NT2/D1 (cell line): ENCODE results near the gene INTS1.
"Not testable (repeated sequence)": the region's sequence is repeated elsewhere in the genome, so short reads cannot be mapped to it uniquely, and the experiment has no call there.

ENCODE experiments used
- DNase-seq: peaks from one replicate; pipeline ENCODE4 v3.0.0-alpha.2; 2011; ENCODE audit warnings: low read depth, low spot score
- H3K27me3 ChIP-seq: 2 replicates; pipeline ENCODE4 v1.6.0; 2011; ENCODE audit warnings: mild to moderate bottlenecking; ENCODE audit not compliant: insufficient read length, insufficient read depth
- H3K36me3 ChIP-seq: 2 replicates; pipeline ENCODE4 v1.6.1; 2011; ENCODE audit warnings: mild to moderate bottlenecking, low read length, mixed read lengths; ENCODE audit not compliant: insufficient read depth, insufficient read length
- H3K4me1 ChIP-seq: 2 replicates; pipeline ENCODE4 v1.5.1; 2011; ENCODE audit not compliant: insufficient read depth, insufficient read length
- H3K4me3 ChIP-seq: 2 replicates; pipeline ENCODE4 v1.5.1; 2011; ENCODE audit warnings: low read depth; ENCODE audit not compliant: insufficient read length
- H3K9ac ChIP-seq: 2 replicates; pipeline ENCODE4 v1.6.0; 2011; ENCODE audit warnings: low read depth; ENCODE audit not compliant: insufficient read length
- H3K9me3 ChIP-seq: 2 replicates; pipeline ENCODE4 v1.5.1; 2011; ENCODE audit warnings: mild to moderate bottlenecking, low read length; ENCODE audit not compliant: insufficient read depth
- SUZ12 ChIP-seq: IDR thresholded peaks from 2 replicates; pipeline ENCODE4 v1.6.1; 2011; ENCODE audit not compliant: insufficient read length, insufficient read depth; ENCODE audit errors: extremely low read depth
- YY1 ChIP-seq: IDR thresholded peaks from 2 replicates; pipeline ENCODE4 v1.6.1; 2011; ENCODE audit not compliant: insufficient read length, insufficient read depth
- ZNF274 ChIP-seq: IDR thresholded peaks from 2 replicates; pipeline ENCODE4 v1.6.1; 2011; ENCODE audit warnings: mild to moderate bottlenecking, low read depth, low read length

The INTS1 gene

DNA sequence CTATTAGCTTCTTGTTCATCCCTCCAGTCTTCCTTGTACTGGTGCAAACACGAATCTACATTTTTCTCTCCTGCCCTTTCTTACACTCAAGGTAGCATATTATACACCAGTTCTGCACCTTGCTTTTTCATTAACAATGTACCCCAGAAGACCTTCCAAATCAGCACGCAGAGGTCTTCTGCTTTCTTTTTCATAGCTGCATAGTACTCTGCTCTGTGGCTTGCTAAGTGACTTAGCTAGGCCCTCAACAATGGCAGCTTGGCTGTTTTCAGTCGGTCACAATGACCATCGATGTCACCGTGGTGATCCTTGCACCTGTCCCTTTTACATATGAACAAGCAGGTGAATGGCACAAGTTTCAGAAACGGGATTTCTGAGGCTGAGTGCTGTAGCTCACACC lies 21.2 kb upstream of the INTS1 start:
- Histone ChIP-seq H3K9me3 (no peaks in the 10 kb centered on the region), H3K4me3 (no peak overlapping the region), H3K36me3 (no peaks in the 10 kb centered on the region), H3K27me3 (no peaks in the 10 kb centered on the region), H3K9ac (no peak overlapping the region), H3K4me1 (peaks cover 22% of the 10 kb centered on the region)
- no peak for DNase-seq
- TF ChIP-seq ZNF274, result no peak
- TF ChIP-seq YY1, result no peak
- no peak for TF ChIP-seq SUZ12

DNA sequence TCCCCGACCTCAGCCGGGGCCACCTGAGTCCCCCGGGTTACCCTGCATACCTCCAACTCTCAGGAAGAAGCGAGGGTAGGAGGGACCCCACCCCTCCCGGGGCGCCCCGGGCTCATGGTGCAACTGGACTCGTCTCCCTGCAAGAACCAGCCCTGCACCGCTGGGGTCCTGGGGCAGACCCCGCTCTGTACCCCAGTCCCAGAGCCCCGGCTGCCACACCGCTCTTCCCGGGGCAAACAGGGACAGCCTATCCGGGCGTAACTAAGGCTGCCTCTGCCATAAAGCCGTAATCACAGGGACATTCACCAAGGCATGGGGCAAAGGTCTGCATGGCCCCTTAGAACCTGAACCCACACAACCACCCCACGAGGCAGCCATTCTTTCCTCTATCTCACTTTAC lies 19.7 kb upstream of the INTS1 start:
- Histone ChIP-seq H3K27me3 (no peaks in the 10 kb centered on the region), H3K36me3 (no peaks in the 10 kb centered on the region), H3K4me1 (peaks cover 17% of the 10 kb centered on the region), H3K9ac (no peak overlapping the region), H3K4me3 (no peak overlapping the region), H3K9me3 (peaks cover 4% of the 10 kb centered on the region)
- TF ChIP-seq SUZ12 (no peak), ZNF274 (no peak), YY1 (no peak)
- no peak for DNase-seq

DNA sequence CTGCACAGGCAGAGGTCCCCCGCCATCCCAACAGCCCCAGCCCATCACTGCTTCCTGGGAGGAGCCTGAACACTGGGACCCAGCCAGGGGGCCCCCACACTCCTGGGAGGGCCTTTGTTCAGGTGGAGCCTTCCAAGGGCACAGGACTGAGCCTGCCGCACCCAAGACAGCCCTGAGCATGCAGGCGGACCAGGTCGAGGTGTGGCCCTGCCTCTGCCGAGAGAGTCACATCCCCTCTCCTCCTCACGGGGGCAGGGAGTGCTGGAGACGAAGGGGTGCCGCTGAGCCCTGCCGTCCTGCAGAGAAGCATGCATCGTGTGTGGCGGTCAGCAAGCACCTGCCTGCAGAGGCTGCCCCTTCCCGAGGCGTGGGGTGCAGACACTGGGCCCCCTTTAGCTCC lies 19.0 kb upstream of the INTS1 start:
- Histone ChIP-seq H3K9me3 (peaks cover 7% of the 10 kb centered on the region), H3K36me3 (no peaks in the 10 kb centered on the region), H3K9ac (peak overlapping the region; percentile 56), H3K27me3 (no peaks in the 10 kb centered on the region), H3K4me3 (no peak overlapping the region), H3K4me1 (peaks cover 17% of the 10 kb centered on the region)
- DNase-seq, result no peak
- TF ChIP-seq SUZ12, result no peak
- no peak for TF ChIP-seq YY1
- TF ChIP-seq ZNF274, result no peak

DNA sequence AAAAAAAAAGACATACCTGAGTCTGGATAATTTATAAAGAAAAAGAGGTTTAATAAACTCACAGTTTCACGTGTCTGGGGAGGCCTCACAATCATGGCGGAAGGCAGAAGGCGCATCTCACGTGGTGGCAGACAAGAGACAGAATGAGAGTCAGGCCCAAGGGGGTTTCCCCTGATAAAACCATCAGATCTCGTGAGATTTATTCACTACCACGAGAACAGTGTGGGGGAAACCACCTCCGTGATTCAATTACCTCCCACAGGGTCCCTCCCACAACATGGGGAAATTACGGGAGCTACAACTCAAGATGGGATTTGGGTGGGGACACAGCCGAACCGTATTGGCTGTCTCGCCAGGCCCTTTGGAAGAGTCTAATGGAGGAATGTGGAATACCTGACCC lies 17.3 kb upstream of the INTS1 start:
- no peaks in the 10 kb centered on the region for H3K27me3 ChIP-seq
- no peak overlapping the region for H3K4me3 ChIP-seq
- H3K9me3 ChIP-seq, result peaks cover 7% of the 10 kb centered on the region
- TF ChIP-seq ZNF274 (no peak), SUZ12 (no peak), YY1 (no peak)
- peaks cover 16% of the 10 kb centered on the region for H3K4me1 ChIP-seq
- H3K9ac ChIP-seq, result no peak overlapping the region
- DNase-seq, result no peak
- no peaks in the 10 kb centered on the region for H3K36me3 ChIP-seq

DNA sequence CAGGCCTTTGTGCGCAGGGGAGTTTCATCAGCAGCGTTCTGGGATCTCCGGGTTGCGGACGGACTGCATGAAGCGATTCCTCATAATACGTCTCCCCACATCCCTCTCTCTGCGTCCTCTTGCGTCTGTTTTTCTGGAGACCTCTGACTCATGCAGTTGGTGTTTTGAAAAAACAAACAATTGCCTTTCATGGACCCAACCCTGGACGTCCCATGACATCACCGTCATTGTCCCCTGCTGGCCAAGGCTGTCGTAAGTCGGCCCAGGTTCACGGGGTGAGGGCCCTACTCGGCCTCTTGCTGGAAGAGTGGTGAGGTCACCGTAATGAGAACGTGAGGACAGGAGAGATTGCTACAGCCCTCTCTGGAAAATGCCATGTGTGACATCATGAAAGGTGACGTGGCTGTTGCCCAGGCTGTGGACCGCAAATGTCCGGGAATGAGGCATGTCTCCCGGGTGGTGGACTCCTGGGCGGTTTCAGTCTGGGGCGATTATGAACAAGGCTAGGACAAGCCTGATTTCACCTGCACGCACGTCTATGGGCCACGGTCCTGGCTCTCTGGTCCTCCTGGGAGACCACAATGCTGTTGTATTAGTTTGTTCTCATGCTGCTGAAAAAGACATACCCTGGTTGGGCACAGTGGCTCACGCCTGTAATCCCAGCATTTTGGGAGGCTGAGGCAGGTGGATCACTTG lies 16.5 kb upstream of the INTS1 start:
- no peak overlapping the region for H3K9ac ChIP-seq
- no peak for DNase-seq
- no peaks in the 10 kb centered on the region for H3K27me3 ChIP-seq
- peaks cover 7% of the 10 kb centered on the region for H3K9me3 ChIP-seq
- peaks cover 18% of the 10 kb centered on the region for H3K4me1 ChIP-seq
- H3K36me3 ChIP-seq, result no peaks in the 10 kb centered on the region
- TF ChIP-seq YY1 (no peak), ZNF274 (no peak), SUZ12 (no peak)
- no peak overlapping the region for H3K4me3 ChIP-seq

DNA sequence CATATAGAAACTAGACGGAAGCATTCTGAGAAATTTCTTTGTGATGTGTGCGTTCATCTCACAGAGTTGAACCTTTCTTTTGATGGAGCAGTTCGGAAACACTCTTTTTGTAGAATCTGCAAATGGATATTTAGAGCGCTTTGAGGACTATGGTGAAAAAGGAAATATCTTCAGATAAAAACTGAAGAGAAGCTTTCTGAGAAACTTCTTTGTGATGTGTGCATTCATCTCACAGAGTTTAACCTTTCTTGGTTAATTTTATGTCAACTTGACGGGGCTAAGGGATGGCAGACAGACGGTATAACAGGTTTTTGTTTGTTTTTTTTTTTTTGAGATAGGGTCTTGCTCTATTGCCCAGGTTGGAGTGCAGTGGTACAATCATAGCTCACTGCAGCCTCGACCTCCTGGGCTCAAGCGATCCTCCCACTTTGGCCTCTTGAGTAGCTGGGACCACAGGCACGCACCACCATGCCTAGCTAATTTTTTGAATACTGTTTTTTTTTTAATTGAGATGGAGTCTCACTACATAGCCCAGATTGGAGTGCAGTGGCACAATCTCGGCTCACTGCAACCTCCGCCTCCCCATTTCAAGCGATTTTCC lies 15.2 kb upstream of the INTS1 start:
- not testable (repeated sequence) for H3K36me3 ChIP-seq, H3K9ac ChIP-seq, H3K27me3 ChIP-seq, DNase-seq, H3K4me3 ChIP-seq, H3K9me3 ChIP-seq
- H3K4me1 ChIP-seq, result peaks cover 20% of the 10 kb centered on the region

DNA sequence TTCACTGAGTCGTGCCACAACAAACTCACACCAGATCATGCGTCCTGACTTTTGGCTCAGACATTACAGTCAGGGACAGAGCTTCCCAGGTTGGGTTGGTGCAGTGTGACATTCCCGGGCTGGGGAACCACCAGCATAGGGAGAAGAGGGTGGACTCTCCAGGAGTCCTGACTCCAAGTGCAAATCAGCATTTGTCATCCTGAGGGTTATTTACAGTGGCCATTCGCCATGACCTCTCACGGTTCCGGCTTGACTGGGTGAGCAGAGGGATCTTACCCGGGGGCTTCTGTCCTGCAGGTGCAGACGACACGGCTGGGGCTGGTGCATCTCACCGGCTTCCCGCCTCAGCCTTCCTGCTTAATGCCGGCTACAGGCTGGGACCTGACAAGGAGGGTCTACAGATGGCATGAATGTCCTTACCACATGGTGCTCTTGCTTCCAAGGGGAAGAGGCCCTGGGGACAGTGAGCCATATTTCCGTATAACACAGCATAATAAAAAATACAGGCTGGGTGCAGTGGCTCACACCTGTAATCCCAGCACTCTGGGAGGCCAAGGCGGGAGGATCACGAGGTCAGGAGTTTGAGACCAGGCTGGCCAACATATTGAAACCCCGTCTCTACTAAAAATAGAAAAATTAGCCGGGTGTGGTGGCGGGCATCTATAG lies 12.5 kb upstream of the INTS1 start:
- no peaks in the 10 kb centered on the region for H3K36me3 ChIP-seq
- DNase-seq, result no peak
- no peaks in the 10 kb centered on the region for H3K27me3 ChIP-seq
- H3K4me3 ChIP-seq, result no peak overlapping the region
- TF ChIP-seq ZNF274 (no peak), SUZ12 (no peak), YY1 (no peak)
- H3K9ac ChIP-seq, result peak overlapping the region; percentile 26
- peaks cover 7% of the 10 kb centered on the region for H3K9me3 ChIP-seq
- peaks cover 17% of the 10 kb centered on the region for H3K4me1 ChIP-seq

DNA sequence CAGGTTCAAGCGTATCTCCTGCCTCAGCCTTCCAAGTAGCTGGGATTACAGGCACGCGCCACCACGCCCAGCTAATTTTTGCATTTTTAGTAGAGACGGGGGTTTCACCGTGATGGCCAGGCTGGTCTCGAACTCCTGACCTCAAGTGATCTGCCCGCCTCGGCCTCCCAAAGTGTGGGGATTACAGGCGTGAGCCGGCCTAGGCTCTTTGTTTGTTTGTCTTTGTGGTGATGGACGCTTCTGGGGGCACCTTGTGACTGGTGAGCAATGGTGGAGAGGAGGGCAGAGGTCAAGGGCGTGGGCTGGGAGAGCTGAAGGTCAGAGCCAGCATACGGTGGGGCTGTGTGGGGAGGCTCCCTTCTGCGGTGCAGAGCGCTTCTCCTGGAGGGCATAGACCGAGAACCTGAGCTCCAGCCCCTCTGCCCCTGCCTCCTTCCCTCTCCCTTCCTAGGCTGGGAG lies 11.3 kb upstream of the INTS1 start:
- H3K4me3 ChIP-seq, H3K36me3 ChIP-seq, H3K27me3 ChIP-seq, DNase-seq, H3K9me3 ChIP-seq: not testable (repeated sequence)
- Histone ChIP-seq H3K4me1 (peaks cover 16% of the 10 kb centered on the region), H3K9ac (peak overlapping the region; percentile 51)
